ENCODE data around the gene CTBP2. TPM values are rescaled to one million over a fixed set of nuclear protein-coding genes. Genes with fewer than 3 reads are reported as not detected.

Gene CTBP2
- total RNA-seq, 2 donors from 2014 or later: 106 to 172 TPM

- TF ChIP-seq CTCF (IDR thresholded peaks at IDR 0.05): no peak
- Histone ChIP-seq H3K4me3 (no peak overlapping the region), H3K27ac (peak overlapping the region; percentile 97), H3K27me3 (no peaks in the 10 kb centered on the region), H3K4me1 (peaks cover 25% of the 10 kb centered on the region), H3K9me3 (no peaks in the 10 kb centered on the region), H3K36me3 (no peaks in the 10 kb centered on the region), H3K9ac (ENCODE audit: low read depth in 2 of 2, low read length in 2 of 2) (peak overlapping the region in 1 of 2 donors; percentile 82)
- intact Hi-C loops (cut with DNase I): no loop called here
- DNase-seq: no peak
Measured at GRCh38 chr10:125156196-125156595, 4.2 kb downstream of the CTBP2 start.

DNA sequence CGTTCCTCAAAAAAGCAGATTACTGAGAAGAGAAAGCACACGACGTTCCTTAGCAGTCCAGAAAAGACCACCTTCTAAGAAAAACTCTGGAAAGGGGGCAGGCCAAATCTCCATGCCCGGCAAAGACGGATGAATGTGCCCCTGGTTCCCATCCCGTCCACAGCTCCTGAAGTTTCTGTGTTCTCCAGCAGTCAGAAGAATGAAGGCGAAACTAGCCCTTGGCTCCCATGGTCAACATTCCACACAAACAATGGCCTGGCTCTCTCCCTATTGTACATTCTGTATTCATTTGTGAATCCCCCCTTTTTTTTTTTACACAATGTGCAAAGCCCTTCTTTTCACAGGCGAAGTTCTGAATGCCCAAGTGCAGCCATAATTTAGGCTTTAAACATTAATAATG is 5.3 kb downstream of the CTBP2 start:
- no peaks in the 10 kb centered on the region for H3K27me3 ChIP-seq
- H3K4me1 ChIP-seq: peaks cover 25% of the 10 kb centered on the region
- H3K36me3 ChIP-seq: no peaks in the 10 kb centered on the region
- H3K9me3 ChIP-seq: no peaks in the 10 kb centered on the region
- H3K4me3 ChIP-seq: peak overlapping the region; percentile 4
- peak overlapping the region; percentile 45 to 89 for H3K9ac ChIP-seq (ENCODE audit: low read depth in 2 of 2, low read length in 2 of 2)
- DNase-seq: no peak
- TF ChIP-seq CTCF (IDR thresholded peaks at IDR 0.05): no peak
- intact Hi-C loops (cut with DNase I): no loop called here
- peak overlapping the region; percentile 97 for H3K27ac ChIP-seq

DNA sequence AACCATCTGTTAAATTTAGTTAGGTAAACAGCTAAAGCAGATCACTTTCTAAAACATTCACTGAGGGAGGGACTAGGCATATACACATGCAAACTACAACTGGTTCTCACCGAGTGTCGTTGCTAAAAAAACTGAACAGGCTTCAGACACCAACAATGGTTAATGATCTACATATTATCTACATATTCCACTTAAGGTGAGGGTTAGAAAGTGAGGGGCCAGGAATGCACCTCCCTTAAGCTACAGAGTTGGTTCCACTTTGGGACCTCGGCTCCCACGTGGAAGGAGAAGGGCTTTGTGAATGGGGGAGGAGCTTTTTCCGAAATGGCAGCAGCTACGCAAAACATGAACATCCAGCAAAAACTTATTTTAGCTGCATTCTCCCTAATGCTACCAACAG is 5.8 kb downstream of the CTBP2 start:
- intact Hi-C loops (cut with DNase I): loop anchor here (5.0 kb wide), 1 partner anchor 52 kb away; no protein-coding TSS in a partner anchor
- Histone ChIP-seq H3K27me3 (no peaks in the 10 kb centered on the region), H3K4me3 (peak overlapping the region; percentile 4), H3K36me3 (no peaks in the 10 kb centered on the region), H3K27ac (peak overlapping the region; percentile 97), H3K9me3 (no peaks in the 10 kb centered on the region), H3K9ac (ENCODE audit: low read depth in 2 of 2, low read length in 2 of 2) (peak overlapping the region; percentile 45 to 89), H3K4me1 (peaks cover 27% of the 10 kb centered on the region)
- no peak for TF ChIP-seq CTCF (IDR thresholded peaks at IDR 0.05)
- no peak for DNase-seq

GRCh38 chr10:125153703-125154490 is 6.5 kb downstream of the CTBP2 start:
- peak; percentile 58 for DNase-seq
- peak overlapping the region; percentile 32 to 89 for H3K9ac ChIP-seq (ENCODE audit: low read depth in 2 of 2, low read length in 2 of 2)

More at GRCh38 chr10:125153703-125154490, 6.5 kb downstream of the CTBP2 start:
- H3K36me3 ChIP-seq: no peaks in the 10 kb centered on the region
- no peak overlapping the region for H3K4me3 ChIP-seq
- no peaks in the 10 kb centered on the region for H3K27me3 ChIP-seq
- H3K4me1 ChIP-seq: peaks cover 34% of the 10 kb centered on the region
- no peaks in the 10 kb centered on the region for H3K9me3 ChIP-seq
- no peak for TF ChIP-seq CTCF (IDR thresholded peaks at IDR 0.05)
- intact Hi-C loops (cut with DNase I): loop anchor here (5.0 kb wide), 1 partner anchor 52 kb away; no protein-coding TSS in a partner anchor
- H3K27ac ChIP-seq: peak overlapping the region; percentile 97
